Kidney (tissue), 14 donors: ENCODE results near the gene EML6. TPM values are rescaled to one million over a fixed set of nuclear protein-coding genes. Genes with fewer than 3 reads are reported as not detected.

Experiments
- DNase-seq, 5 donors: peaks; one replicate each; pipeline ENCODE4 v3.0.0-alpha.2; 2013 to 2020
- FAIRE-seq: peaks from 2 replicates; lab custom pipeline; 2012; peaks lifted over from hg19 to GRCh38; lab: Jason Lieb, UNC
- H3K27ac ChIP-seq, 2 donors: one replicate each; pipeline ENCODE4 v1.7.0; 2013; ENCODE audit warnings: low read depth in 2 of 2, low read length in 2 of 2, inconsistent platforms in 1 of 2
- H3K27me3 ChIP-seq: one replicate; pipeline ENCODE4 v1.7.1; 2013; ENCODE audit warnings: low read length, inconsistent platforms; ENCODE audit not compliant: control insufficient read depth, insufficient read depth
- H3K36me3 ChIP-seq, 3 donors: one replicate each; pipeline versions ENCODE4 v1.7.0 to v1.7.1; 2013; ENCODE audit warnings: low read length in 3 of 3, control low read depth in 1 of 3, inconsistent platforms in 1 of 3; ENCODE audit not compliant: insufficient read depth in 3 of 3, control insufficient read depth in 2 of 3
- H3K4me1 ChIP-seq, 3 donors: one replicate each; pipeline versions ENCODE4 v1.7.0 to v1.7.1; 2013; ENCODE audit warnings: low read length in 3 of 3, inconsistent platforms in 1 of 3, low read depth in 1 of 3; ENCODE audit not compliant: control insufficient read depth in 2 of 3, insufficient read depth in 2 of 3
- H3K4me3 ChIP-seq, 3 donors: one replicate each; pipeline versions ENCODE4 v1.7.0 to v1.8.1; 2013; ENCODE audit warnings: low read length in 3 of 3, control low read depth in 1 of 3, inconsistent platforms in 1 of 3
- H3K9ac ChIP-seq, 3 donors: one replicate each; pipeline versions ENCODE4 v1.7.0 to v1.7.1; 2013; ENCODE audit warnings: low read length in 3 of 3, control low read depth in 1 of 3, inconsistent platforms in 1 of 3
- H3K9me3 ChIP-seq, 3 donors: one replicate each; pipeline versions ENCODE4 v1.7.0 to v1.7.1; 2013; ENCODE audit warnings: low read length in 3 of 3, control low read depth in 1 of 3, inconsistent platforms in 1 of 3; ENCODE audit not compliant: control insufficient read depth in 2 of 3, insufficient read depth in 1 of 3
- CTCF ChIP-seq: IDR thresholded peaks from 3 replicates; pipeline ENCODE4 v1.5.1; 2012; ENCODE audit warnings: mild to moderate bottlenecking, moderate library complexity, borderline replicate concordance; ENCODE audit not compliant: insufficient read depth; ENCODE audit errors: extremely low read depth
- intact Hi-C: fragments of 100-400 bp; cut with DNase I; formaldehyde crosslinking; loops from one replicate; pipeline ENCODE4 v1.11.1; 2022
- polyA plus RNA-seq: library from polyadenylated mRNA; stranded (reverse); fragments of 350-450 nt; fragmentation: Illumina TruSeq; extraction: RNeasy Lipid Tissue Mini Kit (QIAGEN cat#74804); gene quantifications from one replicate; pipeline ENCODE4 v1.2.3, GENCODE V29; 2014; ENCODE audit warnings: low read depth, low replicate concordance; ENCODE audit not compliant: insufficient read depth
- total RNA-seq: library from RNA; stranded (reverse); fragmentation: NEBNext Ultra II Directional; extraction: Animal tissue kit (Norgen Biotek cat#: 25700); gene quantifications from one replicate; pipeline ENCODE4 v1.2.1, GENCODE V29; 2021
- donor health status: control.
- donor health status: control.
- donor health status: control.
- donor health status: control.
- donor health status: control.
- donor health status: DM: yes; HTN: yes; CAD: no.
- donor health status: Normal renal cell carcinoma (clear cell type).

The EML6 gene
- total and polyA plus RNA-seq, 2 donors from 2014 or later, result 1.7 to 3.1 TPM

- Histone ChIP-seq H3K27ac (no peak overlapping the region), H3K4me3 (no peak overlapping the region), H3K27me3 (no peaks in the 10 kb centered on the region), H3K36me3 (no peaks in the 10 kb centered on the region), H3K4me1 (peaks cover 0 to 2% (median 0%) of the 10 kb centered on the region in 3 donors), H3K9ac (no peak overlapping the region), H3K9me3 (no peaks in the 10 kb centered on the region)
- DNase-seq (no peak), FAIRE-seq (no peak)
- intact Hi-C loops, result no loop called here
- TF ChIP-seq CTCF, result no peak
Measured at GRCh38 chr2:54876764-54877163, 153.3 kb downstream of the EML6 start.

GRCh38 chr2:54878182-54878581 lies 154.7 kb downstream of the EML6 start:
- intact Hi-C loops, result no loop called here
- no peak for DNase-seq
- H3K36me3 ChIP-seq, result no peaks in the 10 kb centered on the region

GRCh38 chr2:54879032-54879431 lies 155.6 kb downstream of the EML6 start:
- Histone ChIP-seq H3K36me3 (no peaks in the 10 kb centered on the region), H3K9ac (no peak overlapping the region), H3K9me3 (no peaks in the 10 kb centered on the region), H3K4me3 (no peak overlapping the region), H3K27ac (no peak overlapping the region), H3K4me1 (peaks cover 0 to 4% (median 0%) of the 10 kb centered on the region in 3 donors), H3K27me3 (no peaks in the 10 kb centered on the region)
- TF ChIP-seq CTCF, result no peak
- FAIRE-seq (no peak), DNase-seq (no peak)
- intact Hi-C loops, result no loop called here

More at GRCh38 chr2:54878182-54878581, 154.7 kb downstream of the EML6 start:
- TF ChIP-seq CTCF, result no peak
- no peak overlapping the region for H3K9ac ChIP-seq
- no peak overlapping the region for H3K4me3 ChIP-seq
- H3K27ac ChIP-seq, result no peak overlapping the region
- peaks cover 0 to 2% (median 0%) of the 10 kb centered on the region in 3 donors for H3K4me1 ChIP-seq
- no peaks in the 10 kb centered on the region for H3K9me3 ChIP-seq
- FAIRE-seq, result no peak
- no peaks in the 10 kb centered on the region for H3K27me3 ChIP-seq

- Histone ChIP-seq H3K36me3 (no peaks in the 10 kb centered on the region), H3K4me3 (no peak overlapping the region), H3K27ac (no peak overlapping the region), H3K4me1 (peaks cover 0 to 4% (median 0%) of the 10 kb centered on the region in 3 donors), H3K9me3 (no peaks in the 10 kb centered on the region), H3K9ac (no peak overlapping the region), H3K27me3 (no peaks in the 10 kb centered on the region)
- TF ChIP-seq CTCF, result no peak
- DNase-seq (no peak), FAIRE-seq (no peak)
- intact Hi-C loops, result no loop called here
Measured at GRCh38 chr2:54879598-54880332, 156.3 kb downstream of the EML6 start.
